ENCODE results near the gene HGFAC. TPM values are rescaled to one million over a fixed set of nuclear protein-coding genes. Genes with fewer than 3 reads are reported as not detected.

HGFAC gene
- total and polyA plus RNA-seq, 9 donors = 0.15 to 2.1 (median 0.53) TPM; not detected in 2

GRCh38 chr4:3419836-3420605 is 21.7 kb upstream of the HGFAC start:
- Histone ChIP-seq H3K36me3 (no peaks in the 10 kb centered on the region), H3K4me1 (ENCODE audit: insufficient read depth) (peaks cover 3% of the 10 kb centered on the region), H3K27ac (no peak overlapping the region), H3K27me3 (no peaks in the 10 kb centered on the region), H3K9me3 (no peaks in the 10 kb centered on the region), H3K4me3 (no peak overlapping the region)
- intact Hi-C loops (cut with DNase I) = no loop called here
- 87 to 93% (median 91%) methylated on average over 15 of the region's 15 CpGs for WGBS, 3 donors
- DNase-seq = peak in 2 of 5 donors; percentile 6 to 11
- TF ChIP-seq CTCF (IDR thresholded peaks at IDR 0.05) = no peak
- TF ChIP-seq EP300 (IDR thresholded peaks at IDR 0.05) = no peak
- no peak for TF ChIP-seq POLR2A (IDR thresholded peaks at IDR 0.05)

DNA sequence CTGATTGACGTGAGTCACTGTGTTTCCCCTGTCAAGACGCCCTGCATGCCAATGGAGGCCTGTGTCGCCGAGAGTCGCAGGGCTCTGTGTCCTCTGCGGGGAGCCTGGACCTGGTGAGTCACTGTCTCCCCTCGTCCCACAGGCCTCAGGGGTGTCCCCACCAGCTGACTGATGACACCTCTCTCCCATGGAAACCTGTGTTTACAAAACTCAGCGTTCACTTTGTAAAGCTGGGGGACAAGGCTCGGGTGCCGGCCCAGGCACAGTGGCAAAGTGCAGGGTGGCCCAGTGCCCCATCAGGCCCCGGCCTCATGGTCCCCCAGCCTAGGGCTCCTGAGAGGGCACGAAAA is 21.2 kb upstream of the HGFAC start:
- Histone ChIP-seq H3K9me3 (no peaks in the 10 kb centered on the region), H3K36me3 (no peaks in the 10 kb centered on the region), H3K4me3 (no peak overlapping the region), H3K27ac (no peak overlapping the region), H3K27me3 (no peaks in the 10 kb centered on the region), H3K4me1 (ENCODE audit: insufficient read depth) (peaks cover under 1% of the 10 kb centered on the region)
- TF ChIP-seq CTCF (IDR thresholded peaks at IDR 0.05) = no peak
- no peak for TF ChIP-seq POLR2A (IDR thresholded peaks at IDR 0.05)
- no peak for TF ChIP-seq EP300 (IDR thresholded peaks at IDR 0.05)
- DNase-seq = peak in 3 of 5 donors; percentile 12 to 26 (median 12)
- 88 to 92% (median 91%) methylated on average over 12 of the region's 12 CpGs for WGBS, 3 donors
- intact Hi-C loops (cut with DNase I) = no loop called here

DNA sequence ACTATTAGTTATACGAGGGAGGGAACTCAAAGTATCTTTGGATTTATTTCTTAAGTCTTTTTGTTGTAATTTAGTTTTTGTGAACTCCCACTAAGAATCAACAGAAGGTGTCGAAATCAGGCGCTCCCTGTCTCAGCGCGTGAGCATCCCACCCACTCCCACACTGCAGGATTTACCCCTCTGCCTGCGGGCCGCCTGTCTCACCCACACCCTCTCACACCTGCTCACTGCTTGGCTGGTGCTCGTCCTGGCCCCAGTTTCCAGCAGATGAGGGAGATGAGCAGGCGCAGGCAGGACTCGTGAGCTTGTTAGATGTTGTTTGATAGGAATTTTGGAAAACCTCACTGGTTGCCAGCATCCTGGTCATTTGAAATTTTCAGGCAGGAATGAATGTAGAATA is 20.8 kb upstream of the HGFAC start:
- TF ChIP-seq POLR2A (IDR thresholded peaks at IDR 0.05) (no peak), EP300 (IDR thresholded peaks at IDR 0.05) (no peak), CTCF (IDR thresholded peaks at IDR 0.05) (no peak)
- Histone ChIP-seq H3K27me3 (no peaks in the 10 kb centered on the region), H3K27ac (no peak overlapping the region), H3K36me3 (no peaks in the 10 kb centered on the region), H3K9me3 (no peaks in the 10 kb centered on the region), H3K4me3 (no peak overlapping the region), H3K4me1 (ENCODE audit: insufficient read depth) (no peaks in the 10 kb centered on the region)
- DNase-seq = peak in 2 of 5 donors; percentile 14 to 25
- intact Hi-C loops (cut with DNase I) = no loop called here
- WGBS, 3 donors = 90 to 95% (median 94%) methylated on average over 10 of the region's 10 CpGs

DNA sequence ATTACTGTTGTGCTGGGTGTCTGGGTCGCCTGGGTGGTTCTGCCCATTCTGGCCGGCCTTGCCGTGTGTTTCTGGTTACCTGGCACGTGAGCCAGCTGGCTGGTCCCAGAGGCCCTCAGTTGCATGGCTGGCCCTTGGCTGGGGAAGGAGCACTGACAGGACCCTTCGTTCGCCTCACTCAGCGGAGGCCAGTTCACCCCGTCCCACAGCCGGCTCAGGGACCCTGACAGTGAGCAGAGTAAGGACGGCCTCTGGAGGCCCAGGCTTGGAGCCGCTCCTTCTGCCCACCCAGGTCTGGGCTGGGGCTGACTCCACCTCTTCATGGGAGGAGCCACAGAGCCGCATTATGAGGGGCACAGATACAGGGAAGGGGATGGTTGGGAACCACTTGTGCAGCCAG is 20.3 kb upstream of the HGFAC start:
- H3K4me3 ChIP-seq = no peak overlapping the region
- intact Hi-C loops (cut with DNase I) = no loop called here
- no peak overlapping the region for H3K27ac ChIP-seq
- WGBS, 3 donors = 85 to 88% (median 87%) methylated on average over 12 of the region's 12 CpGs
- no peaks in the 10 kb centered on the region for H3K4me1 ChIP-seq (ENCODE audit: insufficient read depth)
- no peaks in the 10 kb centered on the region for H3K9me3 ChIP-seq
- H3K27me3 ChIP-seq = no peaks in the 10 kb centered on the region
- no peaks in the 10 kb centered on the region for H3K36me3 ChIP-seq
- no peak for TF ChIP-seq POLR2A (IDR thresholded peaks at IDR 0.05)
- no peak for TF ChIP-seq CTCF (IDR thresholded peaks at IDR 0.05)
- TF ChIP-seq EP300 (IDR thresholded peaks at IDR 0.05) = no peak
- DNase-seq = peak in 1 of 5 donors; percentile 27

Measured in ovary (tissue), 9 donors.